ENCODE measurements around the gene HERC4. TPM values are rescaled to one million over a fixed set of nuclear protein-coding genes. Genes with fewer than 3 reads are reported as not detected.

The HERC4 gene
- total and polyA plus RNA-seq, 10 donors, result 18.2 to 124 (median 89.0) TPM

GRCh38 chr10:67977251-67977650 lies 97.8 kb downstream of the HERC4 start:
- no peaks in the 10 kb centered on the region for H3K27me3 ChIP-seq (replicated peaks in 1 of 7)
- no peak overlapping the region for H3K4me3 ChIP-seq
- DNase-seq, result no peak
- TF ChIP-seq CTCF (IDR thresholded peaks at IDR 0.05 in 8 of 11, conservative IDR thresholded peaks at IDR 0.05 in 3 of 11) (no peak), POLR2A (IDR thresholded peaks at IDR 0.05) (no peak), POLR2AphosphoS5 (IDR thresholded peaks at IDR 0.05) (no peak)
- intact Hi-C loops (cut with DNase I; ENCODE audit: low total_unique reads), result no loop called here
- peaks cover 0 to 5% (median 2%) of the 10 kb centered on the region in 8 donors for H3K9me3 ChIP-seq
- H3K4me1 ChIP-seq, result no peaks in the 10 kb centered on the region
- WGBS, 5 donors, result 89 to 94% (median 93%) methylated on average over 2 of the region's 2 CpGs
- H3K36me3 ChIP-seq, result peaks cover 0 to 99% (median 59%) of the 10 kb centered on the region in 6 donors
- H3K27ac ChIP-seq, result no peak overlapping the region

GRCh38 chr10:67976292-67977245 lies 98.5 kb downstream of the HERC4 start:
- no peak overlapping the region for H3K27ac ChIP-seq
- DNase-seq, result no peak
- peaks cover 0 to 99% (median 66%) of the 10 kb centered on the region in 6 donors for H3K36me3 ChIP-seq

GRCh38 chr10:67975871-67976270 lies 99.2 kb downstream of the HERC4 start:
- Histone ChIP-seq H3K9me3 (peaks cover 0 to 19% (median 15%) of the 10 kb centered on the region in 8 donors), H3K36me3 (peaks cover 0 to 99% (median 70%) of the 10 kb centered on the region in 6 donors), H3K27me3 (replicated peaks in 1 of 7) (no peaks in the 10 kb centered on the region), H3K27ac (no peak overlapping the region), H3K4me3 (no peak overlapping the region), H3K4me1 (no peaks in the 10 kb centered on the region)
- WGBS, 5 donors, result 93 to 100% (median 97%) methylated on average over 1 of the region's 1 CpG
- DNase-seq, result no peak
- intact Hi-C loops (cut with DNase I; ENCODE audit: low total_unique reads), result no loop called here
- TF ChIP-seq CTCF (IDR thresholded peaks at IDR 0.05 in 8 of 11, conservative IDR thresholded peaks at IDR 0.05 in 3 of 11) (no peak), POLR2AphosphoS5 (IDR thresholded peaks at IDR 0.05) (no peak), POLR2A (IDR thresholded peaks at IDR 0.05) (no peak)

More at GRCh38 chr10:67976292-67977245, 98.5 kb downstream of the HERC4 start:
- Histone ChIP-seq H3K9me3 (peaks cover 0 to 12% (median 8%) of the 10 kb centered on the region in 8 donors), H3K27me3 (replicated peaks in 1 of 7) (no peaks in the 10 kb centered on the region), H3K4me1 (no peaks in the 10 kb centered on the region), H3K4me3 (no peak overlapping the region)
- 88 to 100% (median 95%) methylated on average over 3 of the region's 3 CpGs for WGBS, 5 donors
- TF ChIP-seq CTCF (IDR thresholded peaks at IDR 0.05 in 8 of 11, conservative IDR thresholded peaks at IDR 0.05 in 3 of 11), result no peak
- TF ChIP-seq POLR2A (IDR thresholded peaks at IDR 0.05), result no peak
- no peak for TF ChIP-seq POLR2AphosphoS5 (IDR thresholded peaks at IDR 0.05)
- intact Hi-C loops (cut with DNase I; ENCODE audit: low total_unique reads), result no loop called here

GRCh38 chr10:67971311-67971710 lies 103.8 kb downstream of the HERC4 start:
- Histone ChIP-seq H3K27ac (no peak overlapping the region), H3K27me3 (replicated peaks in 1 of 7) (no peaks in the 10 kb centered on the region), H3K36me3 (peaks cover 0 to 99% (median 51%) of the 10 kb centered on the region in 6 donors), H3K9me3 (peaks cover 0 to 26% (median 18%) of the 10 kb centered on the region in 8 donors), H3K4me1 (no peaks in the 10 kb centered on the region), H3K4me3 (no peak overlapping the region)
- no peak for DNase-seq
- TF ChIP-seq POLR2AphosphoS5 (IDR thresholded peaks at IDR 0.05), result no peak
- no peak for TF ChIP-seq CTCF (IDR thresholded peaks at IDR 0.05 in 8 of 11, conservative IDR thresholded peaks at IDR 0.05 in 3 of 11)
- TF ChIP-seq POLR2A (IDR thresholded peaks at IDR 0.05), result no peak
- WGBS, 5 donors, result 85 to 100% (median 100%) methylated on average over 1 of the region's 1 CpG
- intact Hi-C loops (cut with DNase I; ENCODE audit: low total_unique reads), result no loop called here

Data from spleen (tissue), 11 donors.